HepG2 (cell line): ENCODE results near the gene FBF1. TPM values are rescaled to one million over a fixed set of nuclear protein-coding genes. Genes with fewer than 3 reads are reported as not detected.

Experiments
- ATAC-seq: fragments of 200-7000 bp; cut with Tn5 transposase; 3 replicates; pipeline ENCODE4 v1.9.1; 2020; ENCODE audit warnings: mild to moderate bottlenecking, moderate library complexity
- BruUV-seq: library from RNA; stranded (reverse); fragments of 400-500 nt; replicated peaks from 2 replicates; lab custom pipeline; 2021; lab: Mats Ljungman, UMichigan
- CTCF ChIA-PET: fragments of 300-600 bp; formaldehyde crosslinking; extraction: SDS; loops from one replicate; lab custom pipeline; 2021; ENCODE audit warnings: low total read pairs, inconsistent platforms, low intra/inter-chr PET ratio; lab: Yijun Ruan, JAX
- POLR2A ChIA-PET: fragments of 350-600 bp; sonication (Branson Sonifier 250); formaldehyde crosslinking; loops from one replicate; lab custom pipeline; 2020; ENCODE audit warnings: antibody characterized with exemption, inconsistent platforms; lab: Yijun Ruan, JAX
- DNase-seq: peaks from one replicate; pipeline ENCODE4 v3.0.0-alpha.2; 2015; ENCODE audit warnings: low spot score
- FAIRE-seq: peaks from 3 replicates; lab custom pipeline; 2011; peaks lifted over from hg19 to GRCh38; lab: Jason Lieb, UNC
- H2AFZ ChIP-seq: one replicate; pipeline ENCODE4 v1.6.1; 2011; ENCODE audit warnings: low read length, inconsistent platforms
- H3K27ac ChIP-seq: fragments of 300-600 bp; 3 replicates; pipeline ENCODE4 v1.8.0; 2011; ENCODE audit warnings: mixed run types, mild to moderate bottlenecking, mixed read lengths, low read length, inconsistent platforms; ENCODE audit not compliant: insufficient read depth; ENCODE audit errors: extremely low read length
- H3K27me3 ChIP-seq, 2 experiments: fragments of 200-600 bp in 1 of 2; 2 replicates in 1 of 2; 3 replicates in 1 of 2; pipeline versions ENCODE4 v1.6.0 to v1.8.0; 2011; ENCODE audit warnings: low read length in 2 of 2, mild to moderate bottlenecking in 2 of 2, moderate library complexity in 2 of 2, inconsistent platforms in 1 of 2; ENCODE audit not compliant: insufficient read depth in 2 of 2, control insufficient read depth in 1 of 2
- H3K36me3 ChIP-seq, 2 experiments: fragments of 200-600 bp in 1 of 2; replicated peaks in 1 of 2; 2 replicates in 1 of 2; 3 replicates in 1 of 2; pipeline versions ENCODE4 v1.5.1 to v1.8.0; 2011; ENCODE audit warnings: low read length in 2 of 2, inconsistent platforms in 1 of 2; ENCODE audit not compliant: insufficient read depth in 2 of 2, control insufficient read depth in 1 of 2
- H3K4me1 ChIP-seq: 2 replicates; pipeline ENCODE4 v1.5.1; 2012; ENCODE audit warnings: low read length, inconsistent platforms; ENCODE audit not compliant: insufficient read depth
- H3K4me2 ChIP-seq: 2 replicates; pipeline ENCODE4 v1.6.0; 2011; ENCODE audit warnings: low read depth, low read length, inconsistent platforms
- H3K4me3 ChIP-seq, 3 experiments: fragments of 200-600 bp in 1 of 3; sonication (generic), shearing (Covaris generic) in 1 of 3; replicated peaks in 1 of 3; 2 replicates each; pipeline ENCODE4 v1.5.1; 2011 to 2016; ENCODE audit warnings: low read length in 3 of 3, inconsistent platforms in 2 of 3, low read depth in 2 of 3, mild to moderate bottlenecking in 2 of 3, control low read depth in 1 of 3, mixed read lengths in 1 of 3; ENCODE audit not compliant: insufficient read depth in 1 of 3
- H3K79me2 ChIP-seq: one replicate; pipeline ENCODE4 v1.6.1; 2011; ENCODE audit warnings: low read length, inconsistent platforms; ENCODE audit not compliant: insufficient read depth
- H3K9ac ChIP-seq: 2 replicates; pipeline ENCODE4 v1.6.0; 2011; ENCODE audit warnings: mild to moderate bottlenecking, low read depth, low read length, inconsistent platforms; ENCODE audit not compliant: insufficient read depth
- H3K9me3 ChIP-seq: 2 replicates; pipeline ENCODE4 v1.5.1; 2012; ENCODE audit warnings: mild to moderate bottlenecking, low read length
- H4K20me1 ChIP-seq: 2 replicates; pipeline ENCODE4 v1.6.0; 2011; ENCODE audit warnings: inconsistent platforms, mild to moderate bottlenecking, low read length, moderate library complexity; ENCODE audit not compliant: insufficient read depth
- CEBPB ChIP-seq: IDR thresholded peaks from 2 replicates; pipeline ENCODE4 v1.6.1; 2011; ENCODE audit warnings: low read depth, low read length, improper control_type of control experiment, borderline replicate concordance
- CEBPG ChIP-seq: IDR thresholded peaks from 2 replicates; pipeline ENCODE4 v1.6.1; 2016
- CENPT ChIP-seq: sonication (generic); formaldehyde crosslinking; IDR thresholded peaks from 2 replicates; pipeline ENCODE4 v1.8.0; 2022; ENCODE audit warnings: low read depth, mild to moderate bottlenecking, moderate library complexity, missing genetic modification reagents
- EED ChIP-seq: sonication (generic); formaldehyde crosslinking; IDR thresholded peaks from 2 replicates; pipeline ENCODE4 v1.5.0; 2020; ENCODE audit warnings: mild to moderate bottlenecking, missing genetic modification reagents
- FOXA1 ChIP-seq, 2 experiments: fragments of 450-650 bp in 1 of 2; sonication (generic) in 1 of 2; formaldehyde crosslinking in 1 of 2; IDR thresholded peaks; 2 replicates each; pipeline versions ENCODE4 v1.4.0 to v1.6.1; 2016 to 2020; ENCODE audit warnings: missing genetic modification reagents in 1 of 2
- FOXA3 ChIP-seq: IDR thresholded peaks from 2 replicates; pipeline ENCODE4 v1.6.1; 2016; ENCODE audit warnings: missing genetic modification reagents, missing compliant biosample characterization
- FOXO1 ChIP-seq: sonication (generic); formaldehyde crosslinking; IDR thresholded peaks from 2 replicates; pipeline ENCODE4 v1.4.0; 2020; ENCODE audit warnings: missing genetic modification reagents
- FOXP1 ChIP-seq, 2 experiments: fragments of 450-650 bp in 1 of 2; IDR thresholded peaks; 2 replicates each; pipeline ENCODE4 v1.6.1; 2017 to 2018; ENCODE audit warnings: antibody characterized with exemption in 1 of 2
- KDM2A ChIP-seq: sonication (generic); formaldehyde crosslinking; IDR thresholded peaks from 2 replicates; pipeline ENCODE4 v1.4.0; 2020; ENCODE audit warnings: low read depth, missing genetic modification reagents, borderline replicate concordance
- NCOA2 ChIP-seq: sonication (generic); formaldehyde crosslinking; IDR thresholded peaks from 2 replicates; pipeline ENCODE4 v1.8.0; 2022; ENCODE audit warnings: inconsistent platforms
- SSRP1 ChIP-seq: IDR thresholded peaks from 2 replicates; pipeline ENCODE4 v1.6.1; 2016; ENCODE audit warnings: control low read depth
- ZFP41 ChIP-seq: sonication (generic); formaldehyde crosslinking; IDR thresholded peaks from 2 replicates; pipeline ENCODE4 v1.4.0; 2020; ENCODE audit warnings: mild to moderate bottlenecking, missing genetic modification reagents, borderline replicate concordance
- ZNF160 ChIP-seq: sonication (generic); formaldehyde crosslinking; IDR thresholded peaks from 2 replicates; pipeline ENCODE4 v1.8.0; 2022; ENCODE audit warnings: mild to moderate bottlenecking, inconsistent platforms, missing genetic modification reagents
- ZNF232 ChIP-seq: sonication (generic); formaldehyde crosslinking; IDR thresholded peaks from 2 replicates; pipeline ENCODE4 v1.4.0; 2020; ENCODE audit warnings: missing genetic modification reagents, borderline replicate concordance
- ZNF550 ChIP-seq: sonication (generic); formaldehyde crosslinking; IDR thresholded peaks from 2 replicates; pipeline ENCODE4 v1.4.0; 2020; ENCODE audit warnings: mild to moderate bottlenecking, missing genetic modification reagents, borderline replicate concordance
- ZNF619 ChIP-seq: sonication (generic); formaldehyde crosslinking; IDR thresholded peaks from 2 replicates; pipeline ENCODE4 v1.4.0; 2020; ENCODE audit warnings: mild to moderate bottlenecking, missing genetic modification reagents
- ZNF883 ChIP-seq: sonication (generic); formaldehyde crosslinking; IDR thresholded peaks from 2 replicates; pipeline ENCODE4 v1.5.1; 2020; ENCODE audit warnings: mild to moderate bottlenecking, missing genetic modification reagents; ENCODE audit errors: not compliant biosample characterization
- ZNF891 ChIP-seq: sonication (generic); formaldehyde crosslinking; IDR thresholded peaks from 2 replicates; pipeline ENCODE4 v1.5.0; 2020; ENCODE audit warnings: mild to moderate bottlenecking, missing genetic modification reagents
- WGBS: methylation state at CpG from one replicate; pipeline ENCODE4 v1.1.6; 2017; ENCODE audit warnings: low lambda C conversion rate; 5-methylcytosine and 5-hydroxymethylcytosine counted together
- in situ Hi-C: cut with HindIII; loops from 2 replicates; pipeline ENCODE4 v1.10.0; 2017; ENCODE audit warnings: low pct_unique_long_range_greater_than_20kb; ENCODE audit not compliant: extremely low pct_ligation_motif_present
- intact Hi-C: fragments of 100-400 bp; cut with micrococcal nuclease; formaldehyde crosslinking; loops from one replicate; pipeline ENCODE4 v1.10.0; 2022; ENCODE audit not compliant: unreplicated experiment
- polyA plus RNA-seq, 8 experiments: library from polyadenylated mRNA; depleted of rRNA in 3 of 8; stranded (reverse) in 7 of 8; unstranded in 1 of 8; fragments of >200 nt; fragmentation: Illumina TruSeq in 4 of 8; extraction: Trizol in 4 of 8; gene quantifications; 2 replicates each; pipeline versions ENCODE4 v1.2.1 to v1.2.3, GENCODE V29; 2011 to 2016; ENCODE audit warnings: low read depth in 4 of 8, missing spikeins in 1 of 8, mixed read lengths in 1 of 8; ENCODE audit not compliant: insufficient read depth in 1 of 8
- total RNA-seq, 5 experiments: library from RNA; depleted of rRNA; stranded (reverse); fragments of >200 nt; fragmentation: Illumina TruSeq; extraction: Trizol; gene quantifications; 2 replicates each; pipeline ENCODE4 v1.2.3, GENCODE V29; 2016; ENCODE audit warnings: low read depth in 1 of 5
- TF ChIP-seq, protein P1 (sequence below): IDR thresholded peaks from 2 replicates; pipeline ENCODE4 v1.6.1; 2012; ENCODE audit warnings: inconsistent platforms
- TF ChIP-seq, protein P2 (sequence below): fragments of 450-650 bp; IDR thresholded peaks from 2 replicates; pipeline ENCODE4 v1.6.1; 2017
- TF ChIP-seq, protein P3 (sequence below): sonication (generic); formaldehyde crosslinking; IDR thresholded peaks from 2 replicates; pipeline ENCODE4 v1.5.0; 2020; ENCODE audit warnings: mild to moderate bottlenecking, missing genetic modification reagents, moderate library complexity

The FBF1 gene
- total and polyA plus RNA-seq, 2 of the 13 experiments (the other 11 are each of a cell fraction or from before 2014, with no cell fraction given): 2.4 to 8.1 TPM

DNA sequence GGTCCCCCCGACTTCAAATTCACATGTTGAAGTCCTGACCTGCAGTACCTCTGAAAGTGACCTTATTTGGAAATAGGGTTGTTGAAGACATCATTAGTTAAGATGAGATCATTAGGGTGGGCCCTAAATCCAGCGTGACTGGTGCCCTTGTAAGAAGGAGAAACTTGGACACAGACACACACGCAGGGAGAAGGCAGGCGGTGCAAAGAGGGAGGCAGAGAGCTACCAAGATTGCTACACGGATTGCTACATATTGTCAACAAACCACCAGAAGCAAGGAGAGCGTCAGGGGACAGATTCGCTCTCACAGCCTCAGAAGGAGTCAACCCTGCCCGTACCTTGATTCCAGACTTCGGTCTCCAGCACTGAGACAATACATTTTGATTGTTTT lies 78.9 kb downstream of the FBF1 start:
- Histone ChIP-seq H3K9me3 (no peaks in the 10 kb centered on the region), H4K20me1 (no peaks in the 10 kb centered on the region), H3K27ac (no peak overlapping the region), H3K4me2 (peak overlapping the region; percentile 38), H2AFZ (no peak overlapping the region), H3K9ac (no peak overlapping the region; the same call in 1 of the 2 replicates), H3K36me3 (no peaks in the 10 kb centered on the region), H3K79me2 (no peaks in the 10 kb centered on the region), H3K4me3 (peak overlapping the region in 1 of 3 experiments; percentile 19; a peak in 2 of 6 replicates), H3K27me3 (no peaks in the 10 kb centered on the region), H3K4me1 (peaks cover 69% of the 10 kb centered on the region)
- ChIA-PET POLR2A (interaction anchor here (1.7 to 12.8 kb wide), 3 partner anchors 11 to 82 kb away, joined by 7 to 454 read pairs (median 14); partner anchors contain the start of gene TRIM47), CTCF (interaction anchor here (1.2 to 2.2 kb wide), 2 partner anchors 17 to 43 kb away, joined by 3 to 7 read pairs; partner anchors contain the start of genes MRPL38 and UNC13D)
- in situ Hi-C loops: no loop called here
- WGBS: 21% methylated on average over 9 of the region's 9 CpGs
- DNase-seq (no peak), ATAC-seq (peak; percentile 22; the same call in 2 of the 3 replicates), FAIRE-seq (no peak)
- intact Hi-C loops: no loop called here
- BruUV-seq: no TSS peak
- TF ChIP-seq, protein P1, sequence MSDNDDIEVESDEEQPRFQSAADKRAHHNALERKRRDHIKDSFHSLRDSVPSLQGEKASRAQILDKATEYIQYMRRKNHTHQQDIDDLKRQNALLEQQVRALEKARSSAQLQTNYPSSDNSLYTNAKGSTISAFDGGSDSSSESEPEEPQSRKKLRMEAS: 0 out of 2 replicates have a peak, but pooled peaks have one; percentile 9
- TF ChIP-seq SSRP1: no peak
- 0 out of 2 replicates have a peak, but pooled peaks have one; percentile 21 for TF ChIP-seq ZFP41
- TF ChIP-seq FOXO1 (CRISPR knock-in tag): 0 out of 2 replicates have a peak, but pooled peaks have one; percentile 20
- TF ChIP-seq ZNF883 (CRISPR knock-in tag): peak; percentile 7
- TF ChIP-seq KDM2A (CRISPR knock-in tag): 0 out of 2 replicates have a peak, but pooled peaks have one; percentile 4
- TF ChIP-seq ZNF891 (CRISPR knock-in tag): 0 out of 2 replicates have a peak, but pooled peaks have one; percentile 21
- TF ChIP-seq ZNF550: 0 out of 2 replicates have a peak, but pooled peaks have one; percentile 4
- TF ChIP-seq, protein P2, sequence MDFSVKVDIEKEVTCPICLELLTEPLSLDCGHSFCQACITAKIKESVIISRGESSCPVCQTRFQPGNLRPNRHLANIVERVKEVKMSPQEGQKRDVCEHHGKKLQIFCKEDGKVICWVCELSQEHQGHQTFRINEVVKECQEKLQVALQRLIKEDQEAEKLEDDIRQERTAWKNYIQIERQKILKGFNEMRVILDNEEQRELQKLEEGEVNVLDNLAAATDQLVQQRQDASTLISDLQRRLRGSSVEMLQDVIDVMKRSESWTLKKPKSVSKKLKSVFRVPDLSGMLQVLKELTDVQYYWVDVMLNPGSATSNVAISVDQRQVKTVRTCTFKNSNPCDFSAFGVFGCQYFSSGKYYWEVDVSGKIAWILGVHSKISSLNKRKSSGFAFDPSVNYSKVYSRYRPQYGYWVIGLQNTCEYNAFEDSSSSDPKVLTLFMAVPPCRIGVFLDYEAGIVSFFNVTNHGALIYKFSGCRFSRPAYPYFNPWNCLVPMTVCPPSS: no peak
- TF ChIP-seq FOXA1 (IDR thresholded peaks at IDR 0.05): no peak
- peak; percentile 73 for TF ChIP-seq FOXA1 (CRISPR knock-in tag; IDR thresholded peaks at IDR 0.05)
- TF ChIP-seq FOXP1 (IDR thresholded peaks at IDR 0.05): no peak
- peak; percentile 28; the same call in 1 of the 2 replicates for TF ChIP-seq FOXP1 (CRISPR knock-in tag; IDR thresholded peaks at IDR 0.05)
- TF ChIP-seq, protein P3, sequence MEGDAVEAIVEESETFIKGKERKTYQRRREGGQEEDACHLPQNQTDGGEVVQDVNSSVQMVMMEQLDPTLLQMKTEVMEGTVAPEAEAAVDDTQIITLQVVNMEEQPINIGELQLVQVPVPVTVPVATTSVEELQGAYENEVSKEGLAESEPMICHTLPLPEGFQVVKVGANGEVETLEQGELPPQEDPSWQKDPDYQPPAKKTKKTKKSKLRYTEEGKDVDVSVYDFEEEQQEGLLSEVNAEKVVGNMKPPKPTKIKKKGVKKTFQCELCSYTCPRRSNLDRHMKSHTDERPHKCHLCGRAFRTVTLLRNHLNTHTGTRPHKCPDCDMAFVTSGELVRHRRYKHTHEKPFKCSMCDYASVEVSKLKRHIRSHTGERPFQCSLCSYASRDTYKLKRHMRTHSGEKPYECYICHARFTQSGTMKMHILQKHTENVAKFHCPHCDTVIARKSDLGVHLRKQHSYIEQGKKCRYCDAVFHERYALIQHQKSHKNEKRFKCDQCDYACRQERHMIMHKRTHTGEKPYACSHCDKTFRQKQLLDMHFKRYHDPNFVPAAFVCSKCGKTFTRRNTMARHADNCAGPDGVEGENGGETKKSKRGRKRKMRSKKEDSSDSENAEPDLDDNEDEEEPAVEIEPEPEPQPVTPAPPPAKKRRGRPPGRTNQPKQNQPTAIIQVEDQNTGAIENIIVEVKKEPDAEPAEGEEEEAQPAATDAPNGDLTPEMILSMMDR (CRISPR knock-in tag): peak; percentile 2; the same call in 1 of the 2 replicates
- TF ChIP-seq CEBPB: peak; percentile 77; the same call in 1 of the 2 replicates
- peak; percentile 32; the same call in 1 of the 2 replicates for TF ChIP-seq ZNF619
- no peak for TF ChIP-seq EED (CRISPR knock-in tag)
- TF ChIP-seq ZNF160 (CRISPR knock-in tag): no peak
- TF ChIP-seq FOXA3: peak; percentile 73
- peak; percentile 83 for TF ChIP-seq CEBPG (CRISPR knock-in tag)
- no peak for TF ChIP-seq CENPT (CRISPR knock-in tag)
- TF ChIP-seq ZNF232 (CRISPR knock-in tag): 0 out of 2 replicates have a peak, but pooled peaks have one; percentile 9
- no peak for TF ChIP-seq NCOA2 (CRISPR knock-in tag)
